HG03060 (cell line): Measurements from ENCODE around the gene SLC26A6.

Source experiments
- ATAC-seq: cut with Tn5 transposase; IDR thresholded peaks from one replicate; pipeline ENCODE4 v1.9.1; 2021; ENCODE audit warnings: low read depth, moderate number of reproducible peaks; ENCODE audit not compliant: unreplicated experiment

Gene SLC26A6

GRCh38 chr3:48662145-48662752, 27.0 kb upstream of the SLC26A6 start:
- no peak for ATAC-seq

- ATAC-seq, result no peak
These were observed 26.4 kb upstream of the SLC26A6 start for GRCh38 chr3:48661501-48662144.

GRCh38 chr3:48660800-48661400, 25.6 kb upstream of the SLC26A6 start:
- ATAC-seq, result no peak

GRCh38 chr3:48656841-48657281, 21.6 kb upstream of the SLC26A6 start:
- ATAC-seq, result no peak

GRCh38 chr3:48656061-48656840, 21.0 kb upstream of the SLC26A6 start:
- no peak for ATAC-seq

- ATAC-seq, result no peak
These were observed 20.3 kb upstream of the SLC26A6 start for GRCh38 chr3:48655606-48656005.

GRCh38 chr3:48655063-48655462, 19.8 kb upstream of the SLC26A6 start:
- no peak for ATAC-seq

- ATAC-seq, result no peak
These were observed 17.9 kb upstream of the SLC26A6 start for GRCh38 chr3:48652923-48653715.

GRCh38 chr3:48651771-48652170, 16.5 kb upstream of the SLC26A6 start:
- ATAC-seq, result no peak

- no peak for ATAC-seq
These were observed 15.5 kb upstream of the SLC26A6 start for GRCh38 chr3:48650723-48651122.

- no peak for ATAC-seq
These were observed 13.1 kb upstream of the SLC26A6 start for GRCh38 chr3:48648188-48648850.

- ATAC-seq, result no peak
These were observed 12.5 kb upstream of the SLC26A6 start for GRCh38 chr3:48647714-48648113.

- no peak for ATAC-seq
These were observed 9.9 kb upstream of the SLC26A6 start for GRCh38 chr3:48644898-48645760.

GRCh38 chr3:48642605-48643004, 7.3 kb upstream of the SLC26A6 start:
- ATAC-seq, result no peak

- no peak for ATAC-seq
These were observed 6.1 kb upstream of the SLC26A6 start for GRCh38 chr3:48641396-48641795.

- no peak for ATAC-seq
These were observed 4.8 kb upstream of the SLC26A6 start for GRCh38 chr3:48639944-48640606.

GRCh38 chr3:48637305-48637704, 2.0 kb upstream of the SLC26A6 start:
- ATAC-seq, result no peak

GRCh38 chr3:48636149-48636655, 941 bp upstream of the SLC26A6 start:
- ATAC-seq, result no peak
